ENCODE results near the gene LENG9. TPM values are rescaled to one million over a fixed set of nuclear protein-coding genes. Genes with fewer than 3 reads are reported as not detected.

The LENG9 gene
- total RNA-seq, 4 donors from 2014 or later = 1.5 to 4.9 (median 3.4) TPM

DNA sequence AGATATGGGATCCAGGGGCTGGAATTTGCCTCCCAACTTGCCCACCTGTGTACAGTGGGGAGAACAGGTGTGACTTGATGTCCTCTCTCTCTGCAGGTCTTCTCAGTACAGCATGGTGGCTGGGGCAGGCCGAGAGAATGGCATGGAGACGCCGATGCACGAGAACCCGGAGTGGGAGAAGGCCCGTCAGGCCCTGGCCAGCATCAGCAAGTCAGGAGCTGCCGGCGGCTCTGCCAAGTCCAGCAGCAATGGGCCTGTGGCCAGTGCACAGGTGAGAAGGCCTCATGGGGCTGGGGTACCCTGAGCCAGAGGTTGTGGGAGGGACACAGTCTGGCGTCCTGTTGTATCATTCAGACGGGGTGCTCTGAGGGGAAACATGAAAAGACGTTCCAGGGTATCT lies 11.6 kb downstream of the LENG9 start:
- Histone ChIP-seq H3K9me3 (no peaks in the 10 kb centered on the region), H3K4me3 (no peak overlapping the region), H3K27me3 (no peaks in the 10 kb centered on the region), H3K36me3 (peaks cover 5 to 63% of the 10 kb centered on the region in 2 donors), H3K4me1 (peaks cover 22 to 26% of the 10 kb centered on the region in 2 donors), H3K27ac (no peak overlapping the region)
- no peak for ATAC-seq
- intact Hi-C loops (cut with DNase I; ENCODE audit: low total_unique reads) = no loop called here
- in situ Hi-C loops (cut with MboI; ENCODE audit: low sequenced_read_pairs in 4 of 4) = loop anchor here in 1 of 4 donors (10.0 kb wide), 1 partner anchor 247 kb away; the partner anchor contains the start of gene RPS9
- DNase-seq = no peak
- no peak for TF ChIP-seq POLR2A (IDR thresholded peaks at IDR 0.05)
- TF ChIP-seq, protein P1, sequence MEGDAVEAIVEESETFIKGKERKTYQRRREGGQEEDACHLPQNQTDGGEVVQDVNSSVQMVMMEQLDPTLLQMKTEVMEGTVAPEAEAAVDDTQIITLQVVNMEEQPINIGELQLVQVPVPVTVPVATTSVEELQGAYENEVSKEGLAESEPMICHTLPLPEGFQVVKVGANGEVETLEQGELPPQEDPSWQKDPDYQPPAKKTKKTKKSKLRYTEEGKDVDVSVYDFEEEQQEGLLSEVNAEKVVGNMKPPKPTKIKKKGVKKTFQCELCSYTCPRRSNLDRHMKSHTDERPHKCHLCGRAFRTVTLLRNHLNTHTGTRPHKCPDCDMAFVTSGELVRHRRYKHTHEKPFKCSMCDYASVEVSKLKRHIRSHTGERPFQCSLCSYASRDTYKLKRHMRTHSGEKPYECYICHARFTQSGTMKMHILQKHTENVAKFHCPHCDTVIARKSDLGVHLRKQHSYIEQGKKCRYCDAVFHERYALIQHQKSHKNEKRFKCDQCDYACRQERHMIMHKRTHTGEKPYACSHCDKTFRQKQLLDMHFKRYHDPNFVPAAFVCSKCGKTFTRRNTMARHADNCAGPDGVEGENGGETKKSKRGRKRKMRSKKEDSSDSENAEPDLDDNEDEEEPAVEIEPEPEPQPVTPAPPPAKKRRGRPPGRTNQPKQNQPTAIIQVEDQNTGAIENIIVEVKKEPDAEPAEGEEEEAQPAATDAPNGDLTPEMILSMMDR (IDR thresholded peaks at IDR 0.05 in 4 of 5, conservative IDR thresholded peaks at IDR 0.05 in 1 of 5) = no peak

- Histone ChIP-seq H3K36me3 (peaks cover 5 to 57% of the 10 kb centered on the region in 2 donors), H3K4me1 (peaks cover 22 to 31% of the 10 kb centered on the region in 2 donors), H3K4me3 (no peak overlapping the region), H3K27ac (peak overlapping the region in 3 of 4 donors; percentile 7 to 98 (median 94)), H3K9me3 (no peaks in the 10 kb centered on the region), H3K27me3 (no peaks in the 10 kb centered on the region)
- ATAC-seq = no peak
- DNase-seq = no peak
- intact Hi-C loops (cut with DNase I; ENCODE audit: low total_unique reads) = no loop called here
- no peak for TF ChIP-seq POLR2A (IDR thresholded peaks at IDR 0.05)
- TF ChIP-seq, protein P1 (IDR thresholded peaks at IDR 0.05 in 4 of 5, conservative IDR thresholded peaks at IDR 0.05 in 1 of 5) = no peak
- in situ Hi-C loops (cut with MboI; ENCODE audit: low sequenced_read_pairs in 4 of 4) = loop anchor here in 1 of 4 donors (10.0 kb wide), 1 partner anchor 247 kb away; the partner anchor contains the start of gene RPS9
These were observed 12.2 kb downstream of the LENG9 start for GRCh38 chr19:54451331-54451871.

DNA sequence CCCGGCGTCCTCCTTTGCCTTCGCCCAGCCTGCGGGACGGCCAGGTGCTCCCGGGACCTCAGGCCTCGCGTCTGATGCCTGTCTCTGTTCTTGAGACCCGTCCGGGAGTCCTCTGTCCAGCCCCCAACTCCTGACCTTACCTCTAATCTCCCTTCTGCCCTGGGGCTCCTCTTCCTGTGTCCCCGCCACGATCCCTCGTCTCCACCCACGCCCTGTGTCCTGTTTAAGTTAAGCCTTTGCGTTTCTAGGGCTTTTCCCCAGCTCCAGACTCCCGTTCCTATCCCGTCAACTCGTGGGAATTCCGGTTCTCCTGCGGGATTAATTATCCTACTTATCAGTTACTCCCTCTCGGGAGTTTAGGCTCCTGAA lies 13.9 kb downstream of the LENG9 start:
- in situ Hi-C loops (cut with MboI; ENCODE audit: low sequenced_read_pairs in 4 of 4) = loop anchor here in 1 of 4 donors (10.0 kb wide), 1 partner anchor 245 kb away; the partner anchor contains the start of gene RPS9
- Histone ChIP-seq H3K36me3 (peaks cover 1 to 50% of the 10 kb centered on the region in 2 donors), H3K27me3 (no peaks in the 10 kb centered on the region), H3K27ac (peak overlapping the region; percentile 92 to 98 (median 93)), H3K4me3 (peak overlapping the region; percentile 87 to 95 (median 90)), H3K4me1 (peaks cover 22 to 31% of the 10 kb centered on the region in 2 donors), H3K9me3 (no peaks in the 10 kb centered on the region)
- DNase-seq = no peak
- intact Hi-C loops (cut with DNase I; ENCODE audit: low total_unique reads) = loop anchor here (1.0 kb wide), 4 partner anchors 14 to 890 kb away; partner anchors contain the start of genes KMT5C and LENG9
- TF ChIP-seq, protein P1 (IDR thresholded peaks at IDR 0.05 in 4 of 5, conservative IDR thresholded peaks at IDR 0.05 in 1 of 5) = no peak
- TF ChIP-seq POLR2A (IDR thresholded peaks at IDR 0.05) = no peak
- ATAC-seq = no peak

DNA sequence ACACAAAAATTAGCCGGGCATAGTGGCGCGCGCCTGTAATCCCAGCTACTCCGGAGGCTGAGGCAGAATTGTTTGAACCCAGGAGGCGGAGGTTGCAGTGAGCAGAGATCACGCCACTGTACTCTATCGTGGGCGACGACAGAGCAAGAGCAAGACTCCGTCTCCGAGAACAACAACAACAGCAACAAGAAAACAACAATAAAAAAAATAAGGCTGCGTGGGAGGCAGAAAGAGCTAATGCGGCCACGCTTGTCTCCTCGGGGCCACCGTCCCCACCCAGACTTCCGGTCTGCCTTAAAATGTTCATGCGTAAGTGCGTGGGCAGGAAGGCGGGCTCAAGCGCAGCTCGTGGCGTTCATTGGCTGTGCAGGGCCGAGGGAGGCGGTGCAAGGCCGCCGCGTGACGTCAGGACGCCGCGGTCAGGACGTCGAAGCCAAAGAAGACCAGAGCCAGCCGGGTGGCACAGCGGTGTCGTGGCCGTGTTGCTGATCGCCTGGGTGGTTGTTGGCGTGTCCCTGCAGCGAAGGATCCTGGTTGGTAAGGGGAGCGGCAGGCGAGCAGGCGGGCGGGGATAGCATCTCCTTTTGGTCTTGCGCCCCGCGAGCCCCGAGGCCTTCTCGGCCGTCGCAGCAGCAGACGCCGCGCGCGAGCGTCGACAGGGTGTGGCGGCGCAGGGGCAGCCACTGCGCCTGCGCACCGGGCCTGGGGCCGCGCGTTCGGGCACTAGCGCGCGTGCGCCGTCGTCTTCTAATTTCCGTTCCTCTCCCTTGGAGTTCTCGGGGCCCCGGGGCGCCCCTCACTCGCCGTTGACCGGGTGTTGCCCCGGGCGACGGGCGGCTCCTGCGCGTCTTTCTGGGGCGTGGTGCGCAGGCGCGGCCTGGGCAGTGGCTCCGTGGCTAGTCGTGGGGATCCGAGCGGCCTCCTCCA lies 14.5 kb downstream of the LENG9 start, which contains the start of gene LENG8:
LENG8 (plus strand) TSS at position 426 of the 927 bp plus-strand sequence. CDS start 2,146 bp downstream, outside the sequence.
- peak; percentile 89 to 95 for TF ChIP-seq POLR2A (IDR thresholded peaks at IDR 0.05)
- TF ChIP-seq, protein P1 (IDR thresholded peaks at IDR 0.05 in 4 of 5, conservative IDR thresholded peaks at IDR 0.05 in 1 of 5) = no peak
- intact Hi-C loops (cut with DNase I; ENCODE audit: low total_unique reads) (loop anchor here (1.0 kb wide), 4 partner anchors 14 to 890 kb away; partner anchors contain the start of genes KMT5C and LENG9), in situ Hi-C loops (cut with MboI; ENCODE audit: low sequenced_read_pairs in 4 of 4) (no loop called here)
- Histone ChIP-seq H3K27me3 (no peaks in the 10 kb centered on the region), H3K4me3 (peak within 1 kb of the TSS; percentile 87 to 95 (median 90)), H3K9me3 (no peaks in the 10 kb centered on the region), H3K36me3 (peaks cover 0 to 45% of the 10 kb centered on the region in 2 donors), H3K4me1 (peaks cover 22 to 31% of the 10 kb centered on the region in 2 donors), H3K27ac (peak within 1 kb of the TSS; percentile 92 to 98 (median 93))
- ATAC-seq (peak; percentile 95 to 96), DNase-seq (peak; percentile 97 to 98)

Data from gastrocnemius medialis (tissue), 4 donors.